Calu3 (cell line): ENCODE measurements around the gene PTPRG. TPM values are rescaled to one million over a fixed set of nuclear protein-coding genes. Genes with fewer than 3 reads are reported as not detected.

Experiments used
- BruUV-seq: library from RNA; stranded (reverse); fragments of 400-500 nt; replicated peaks from 2 replicates; lab custom pipeline; 2021; lab: Mats Ljungman, UMichigan
- CTCF ChIA-PET: fragments of 300-600 bp; sonication (Branson Sonifier 250); formaldehyde crosslinking; loops from one replicate; lab custom pipeline; 2022; ENCODE audit warnings: antibody characterized with exemption; lab: Charles Lee
- DNase-seq: peaks from one replicate; pipeline ENCODE4 v3.0.0; 2022
- H3K27ac Mint-ChIP-seq: one replicate; pipeline ENCODE4 v1.8.0; 2022; ENCODE audit warnings: mixed read lengths; ENCODE audit not compliant: unreplicated experiment
- H3K27me3 Mint-ChIP-seq: one replicate; pipeline ENCODE4 v1.8.0; 2022; ENCODE audit warnings: mixed read lengths; ENCODE audit not compliant: unreplicated experiment
- H3K36me3 Mint-ChIP-seq: one replicate; pipeline ENCODE4 v1.8.0; 2022; ENCODE audit warnings: mild to moderate bottlenecking, moderate library complexity, mixed read lengths; ENCODE audit not compliant: insufficient read depth, unreplicated experiment
- H3K4me1 Mint-ChIP-seq: one replicate; pipeline ENCODE4 v1.8.0; 2022; ENCODE audit warnings: mild to moderate bottlenecking, low read depth, mixed read lengths; ENCODE audit not compliant: unreplicated experiment
- H3K4me3 Mint-ChIP-seq: one replicate; pipeline ENCODE4 v1.8.0; 2022; ENCODE audit warnings: mild to moderate bottlenecking, low read depth, moderate library complexity, mixed read lengths; ENCODE audit not compliant: unreplicated experiment
- H3K9me3 Mint-ChIP-seq: one replicate; pipeline ENCODE4 v1.8.0; 2022; ENCODE audit warnings: low read depth, mixed read lengths; ENCODE audit not compliant: unreplicated experiment
- CTCF ChIP-seq: fragments of 200-600 bp; IDR thresholded peaks from one replicate; pipeline ENCODE4 v1.8.0; 2022; ENCODE audit warnings: antibody characterized with exemption; ENCODE audit not compliant: unreplicated experiment
- intact Hi-C: fragments of 100-400 bp; cut with micrococcal nuclease; formaldehyde crosslinking; loops from one replicate; pipeline ENCODE4 v1.10.0; 2022; ENCODE audit not compliant: unreplicated experiment
- total RNA-seq: library from RNA; stranded (reverse); gene quantifications from 2 replicates; pipeline ENCODE4 v1.2.3, GENCODE V29; 2022

The PTPRG gene
- total RNA-seq, 1 experiment from 2014 or later = 0.35 TPM

- CTCF ChIA-PET = no interaction called here
- Mint-ChIP-seq H3K4me1 (no peaks in the 10 kb centered on the region), H3K36me3 (peaks cover 20% of the 10 kb centered on the region), H3K4me3 (peak overlapping the region; percentile 79), H3K27ac (no peak overlapping the region), H3K9me3 (no peaks in the 10 kb centered on the region), H3K27me3 (peaks cover 61% of the 10 kb centered on the region)
- DNase-seq = no peak
- intact Hi-C loops = no loop called here
- no peak for TF ChIP-seq CTCF
- no TSS peak for BruUV-seq
These were observed 2.2 kb downstream of the PTPRG start for GRCh38 chr3:61563313-61564271.

- CTCF ChIA-PET = no interaction called here
- Mint-ChIP-seq H3K4me1 (no peaks in the 10 kb centered on the region), H3K9me3 (no peaks in the 10 kb centered on the region), H3K36me3 (peaks cover 20% of the 10 kb centered on the region), H3K27ac (no peak overlapping the region), H3K4me3 (no peak overlapping the region), H3K27me3 (peaks cover 61% of the 10 kb centered on the region)
- intact Hi-C loops = no loop called here
- BruUV-seq = no TSS peak
- no peak for TF ChIP-seq CTCF
- peak; percentile 6 for DNase-seq
These were observed 3.2 kb downstream of the PTPRG start for GRCh38 chr3:61564395-61565059.

- no TSS peak for BruUV-seq
- intact Hi-C loops = no loop called here
These were observed 4.2 kb downstream of the PTPRG start for GRCh38 chr3:61565569-61565968.

GRCh38 chr3:61568127-61568526 is 6.8 kb downstream of the PTPRG start:
- Mint-ChIP-seq H3K27me3 (peaks cover 28% of the 10 kb centered on the region), H3K27ac (no peak overlapping the region), H3K4me1 (no peaks in the 10 kb centered on the region), H3K9me3 (no peaks in the 10 kb centered on the region), H3K4me3 (no peak overlapping the region), H3K36me3 (peaks cover 7% of the 10 kb centered on the region)
- CTCF ChIA-PET = no interaction called here
- no peak for TF ChIP-seq CTCF
- intact Hi-C loops = no loop called here
- no TSS peak for BruUV-seq
- no peak for DNase-seq

More at GRCh38 chr3:61565569-61565968, 4.2 kb downstream of the PTPRG start:
- CTCF ChIA-PET = no interaction called here
- no peak overlapping the region for H3K4me3 Mint-ChIP-seq
- no peak for TF ChIP-seq CTCF
- H3K27ac Mint-ChIP-seq = no peak overlapping the region
- peaks cover 17% of the 10 kb centered on the region for H3K36me3 Mint-ChIP-seq
- H3K4me1 Mint-ChIP-seq = no peaks in the 10 kb centered on the region
- no peaks in the 10 kb centered on the region for H3K9me3 Mint-ChIP-seq
- H3K27me3 Mint-ChIP-seq = peaks cover 54% of the 10 kb centered on the region
- no peak for DNase-seq
